ENCODE data around the gene PKNOX2. TPM values are rescaled to one million over a fixed set of nuclear protein-coding genes. Genes with fewer than 3 reads are reported as not detected.
A peak's percentile ranks its signal among the peaks of the same experiment; 100 is the strongest.

PKNOX2 gene
- polyA plus RNA-seq, 1 donor = 31.3 TPM

DNA sequence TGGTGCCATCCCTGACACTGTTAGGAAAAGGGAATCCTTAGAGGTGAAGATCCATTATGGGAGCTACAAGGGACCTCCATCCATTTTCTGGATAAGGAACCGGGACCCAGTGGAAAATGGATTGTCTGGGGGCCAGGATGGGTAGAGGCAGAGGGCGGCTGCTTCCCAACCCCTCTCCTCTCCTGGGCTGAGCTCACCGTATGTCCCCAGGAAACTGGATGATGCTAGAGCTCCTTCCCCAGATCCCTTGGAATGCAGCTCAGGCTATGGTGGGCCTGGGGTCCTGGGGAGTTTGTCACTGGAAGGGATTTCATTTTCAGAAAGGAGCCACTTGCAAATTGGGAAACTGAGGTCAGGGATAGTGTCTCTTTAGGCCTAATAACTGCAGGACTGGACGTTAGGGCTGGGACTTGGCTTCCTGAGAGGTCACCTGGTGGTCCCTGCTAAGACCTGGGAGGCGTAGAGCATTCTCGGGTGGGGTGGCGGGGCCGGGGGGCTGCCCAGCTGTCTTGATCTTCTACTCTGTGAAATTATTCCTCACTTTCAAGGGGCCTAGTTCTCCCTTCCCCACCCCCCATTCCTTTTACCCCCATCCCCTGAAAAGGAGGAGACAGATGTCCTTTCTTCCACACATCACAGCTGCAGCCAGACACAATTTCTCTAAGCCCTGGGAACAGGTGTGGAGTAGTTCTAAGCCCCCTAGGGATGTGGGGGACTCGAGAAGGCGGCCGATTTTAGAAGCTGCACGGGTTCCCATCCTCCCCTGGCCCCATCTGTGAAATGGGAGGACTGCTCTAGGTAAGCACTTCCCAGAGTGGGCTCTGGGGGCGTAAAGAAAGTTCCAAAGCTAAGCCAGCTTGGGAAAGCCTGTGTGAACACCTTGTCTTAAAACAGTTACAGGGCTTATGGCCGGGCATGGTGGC, 99.8 kb downstream of the PKNOX2 start:
- DNase-seq = no peak

DNA sequence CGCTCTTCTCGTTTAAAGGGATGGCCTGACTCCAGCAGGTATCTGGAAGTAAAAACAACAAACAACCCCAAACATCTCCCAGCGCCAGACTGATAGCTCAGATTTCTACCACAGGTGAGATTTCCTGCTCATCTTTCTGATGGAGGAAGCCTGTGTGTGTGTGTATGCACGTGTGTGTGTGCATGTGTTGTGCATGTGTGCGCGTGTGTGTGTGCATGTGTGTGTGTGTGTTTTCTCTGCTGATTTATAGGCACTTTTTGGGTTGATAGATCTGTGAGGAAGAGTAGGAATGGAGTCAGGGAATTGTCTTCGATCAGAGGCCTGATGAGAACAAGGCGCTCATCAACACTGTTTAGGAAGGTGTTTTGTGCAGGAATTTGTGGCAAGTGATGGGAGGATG, 103.0 kb downstream of the PKNOX2 start:
- DNase-seq = no peak

DNA sequence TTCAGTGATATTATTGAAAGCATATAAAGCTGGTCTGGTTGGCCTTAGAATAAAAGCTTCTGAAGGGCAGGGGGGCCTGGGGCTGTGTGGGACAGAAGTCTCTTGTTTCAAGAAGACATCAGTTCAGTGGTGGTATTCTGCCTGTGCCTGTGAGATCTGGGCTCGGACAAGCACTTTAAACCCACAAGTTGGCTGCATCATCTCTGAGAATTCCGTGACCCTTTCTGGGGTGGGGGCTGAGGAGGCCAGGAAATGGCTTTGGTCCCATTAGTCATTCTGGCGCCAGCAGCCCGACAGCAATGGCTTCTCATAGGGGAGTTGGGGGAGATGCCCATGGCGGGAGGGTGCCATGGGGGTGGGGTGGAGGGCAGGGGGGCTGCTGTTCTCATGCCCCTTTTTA, 104.1 kb downstream of the PKNOX2 start:
- no peak for DNase-seq

GRCh38 chr11:125270106-125270505, 105.6 kb downstream of the PKNOX2 start:
- no peak for DNase-seq

DNA sequence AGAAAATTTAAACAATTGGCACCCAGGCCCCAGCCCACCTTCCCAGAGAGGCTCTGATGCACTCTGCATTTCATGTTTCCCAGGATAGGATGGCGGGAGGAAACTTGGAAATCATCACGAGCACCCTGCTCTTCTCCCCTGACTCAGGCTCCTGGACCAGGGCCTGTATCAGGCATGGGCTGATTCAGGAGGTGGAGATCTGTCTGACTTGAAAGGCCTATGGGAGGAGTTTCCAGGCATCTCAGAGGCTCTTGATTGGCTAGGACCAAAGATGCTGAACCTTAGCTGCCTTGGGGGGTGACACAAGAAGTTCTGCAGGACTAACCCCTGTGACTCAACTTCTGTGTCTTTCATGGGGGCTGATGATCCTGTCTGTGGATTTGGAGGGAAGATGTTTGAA, 106.2 kb downstream of the PKNOX2 start:
- no peak for DNase-seq

DNA sequence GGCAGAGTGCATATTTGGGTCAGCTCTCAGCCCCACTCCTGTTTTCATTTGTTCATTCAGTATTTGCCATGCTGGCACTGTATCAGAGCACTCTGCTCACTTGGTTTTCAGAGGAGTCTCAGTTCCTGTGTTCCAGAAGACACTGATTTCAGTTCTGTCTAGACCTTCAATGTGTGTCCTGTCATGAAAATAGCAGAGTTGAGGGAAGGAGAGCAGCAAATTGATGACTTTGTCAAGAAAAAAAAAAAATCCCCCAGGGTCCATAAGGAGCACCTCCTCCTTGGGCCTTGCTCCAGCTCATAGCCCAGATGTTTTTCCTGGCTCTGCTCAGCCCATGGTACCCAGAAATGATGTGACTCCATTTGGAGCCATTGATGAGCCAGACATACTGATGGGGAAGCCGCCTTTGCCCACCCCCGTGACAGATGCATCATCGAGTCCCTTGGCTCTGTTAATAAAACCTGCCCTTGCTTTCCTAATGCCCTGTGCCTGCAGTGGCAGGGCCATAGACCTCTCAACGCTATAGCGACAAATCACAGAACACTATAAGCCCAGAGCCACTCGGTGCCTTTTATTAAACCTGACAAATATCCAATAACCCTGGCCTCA, 107.0 kb downstream of the PKNOX2 start:
- DNase-seq = no peak

DNA sequence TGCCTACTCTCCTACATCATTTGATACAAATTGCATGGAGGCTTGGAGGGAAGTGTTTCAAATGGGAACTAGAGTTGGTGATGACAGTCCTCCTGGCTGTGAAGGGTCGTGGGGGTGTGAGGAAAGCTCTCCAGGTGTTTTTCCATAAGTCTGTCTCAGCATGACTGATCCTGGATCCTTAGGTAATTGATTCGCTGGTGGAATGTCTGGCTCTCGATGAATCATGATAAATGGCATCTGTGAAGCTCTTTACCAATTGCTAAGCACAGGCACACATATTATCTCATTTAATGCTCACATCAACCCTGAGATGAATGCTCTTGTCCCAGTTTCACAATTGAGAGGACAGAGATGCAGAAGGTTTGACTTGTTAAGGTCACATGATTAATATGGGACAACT, 107.5 kb downstream of the PKNOX2 start:
- DNase-seq = no peak

DNA sequence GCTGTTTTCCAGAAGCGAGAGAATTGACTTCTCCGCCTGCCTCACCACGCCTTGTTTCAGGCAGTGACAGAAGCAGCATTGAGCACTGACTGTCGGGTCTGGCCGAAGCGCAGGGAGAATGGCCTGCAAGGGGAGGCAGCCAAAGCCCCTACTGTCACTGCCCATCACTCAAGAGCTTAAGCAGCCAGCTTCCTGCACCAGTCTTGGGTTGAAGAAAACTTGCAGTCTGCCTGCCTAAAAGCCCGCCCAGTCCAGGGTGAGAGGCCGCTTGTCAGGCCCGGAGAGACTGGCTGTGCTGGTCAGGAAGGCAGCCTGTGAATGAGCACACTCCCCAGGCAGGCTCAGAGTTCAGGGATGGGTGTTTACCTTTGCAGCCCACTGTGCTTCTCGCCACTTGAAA, 108.3 kb downstream of the PKNOX2 start:
- DNase-seq = no peak

DNA sequence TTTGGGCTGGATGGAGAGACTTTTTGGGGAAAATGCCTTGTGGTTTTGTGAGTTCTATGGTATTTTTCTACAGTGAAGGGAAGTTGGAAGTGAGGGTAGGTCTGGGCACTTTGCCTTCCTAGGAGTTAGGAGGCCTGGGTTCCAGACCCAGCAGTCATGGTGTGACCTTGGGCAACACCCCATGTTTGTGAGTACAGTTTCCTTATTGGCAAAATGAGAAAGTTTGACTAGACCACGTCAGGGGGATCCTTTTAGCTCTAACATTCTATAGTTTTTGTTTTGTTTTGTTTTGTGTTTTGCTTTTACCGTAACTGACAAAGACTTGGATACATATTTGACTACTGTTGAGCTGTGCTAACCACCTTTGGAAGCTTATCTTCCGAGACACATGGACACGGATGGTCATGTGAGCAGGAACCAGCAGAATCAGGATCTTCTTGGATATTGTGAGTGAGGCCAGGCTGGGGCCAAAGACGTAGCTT, 109.0 kb downstream of the PKNOX2 start:
- no peak for DNase-seq

DNA sequence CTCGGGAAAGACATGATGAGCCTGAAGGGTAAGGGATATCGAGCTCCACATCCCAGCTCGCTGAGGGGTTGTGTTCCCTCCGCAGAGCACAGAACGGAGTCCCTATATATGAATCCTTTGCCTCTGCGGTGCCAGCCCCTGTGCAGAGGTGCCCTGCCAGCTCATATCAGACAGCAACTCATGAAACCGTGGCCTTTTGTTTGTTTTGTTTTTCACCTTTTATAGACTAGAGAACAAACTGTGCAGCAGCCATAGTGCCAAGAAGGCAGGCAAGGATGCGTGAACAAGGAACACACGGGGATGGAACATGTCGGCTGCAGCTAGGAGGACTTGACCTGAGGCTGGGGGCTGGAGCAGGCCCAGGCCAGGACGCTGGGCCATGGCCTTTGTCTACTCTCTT, 109.8 kb downstream of the PKNOX2 start:
- no peak for DNase-seq

DNA sequence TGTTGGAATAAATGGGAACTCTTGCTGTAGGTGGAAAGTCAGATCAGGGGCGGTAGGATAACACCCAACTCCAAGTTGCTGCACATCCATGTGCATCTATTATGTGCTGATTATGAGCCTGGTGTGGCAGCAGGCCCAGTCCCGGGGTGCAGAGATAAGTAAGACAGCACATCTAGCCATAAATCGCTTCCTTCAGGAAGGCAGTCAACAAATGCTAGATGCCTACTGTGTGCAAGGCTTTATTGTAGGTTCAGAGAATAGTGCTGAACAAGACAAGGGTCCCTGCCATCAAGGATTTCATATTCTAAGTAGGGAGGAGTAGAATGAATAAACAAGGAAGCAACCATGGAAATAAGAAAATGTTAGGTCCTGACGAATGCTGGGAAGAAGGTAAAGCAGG, 110.2 kb downstream of the PKNOX2 start:
- no peak for DNase-seq

- no peak for DNase-seq
These were observed 111.5 kb downstream of the PKNOX2 start for GRCh38 chr11:125275905-125276618.

GRCh38 chr11:125276619-125276976, 112.0 kb downstream of the PKNOX2 start:
- no peak for DNase-seq

GRCh38 chr11:125279676-125280418, 115.3 kb downstream of the PKNOX2 start:
- DNase-seq = no peak

DNA sequence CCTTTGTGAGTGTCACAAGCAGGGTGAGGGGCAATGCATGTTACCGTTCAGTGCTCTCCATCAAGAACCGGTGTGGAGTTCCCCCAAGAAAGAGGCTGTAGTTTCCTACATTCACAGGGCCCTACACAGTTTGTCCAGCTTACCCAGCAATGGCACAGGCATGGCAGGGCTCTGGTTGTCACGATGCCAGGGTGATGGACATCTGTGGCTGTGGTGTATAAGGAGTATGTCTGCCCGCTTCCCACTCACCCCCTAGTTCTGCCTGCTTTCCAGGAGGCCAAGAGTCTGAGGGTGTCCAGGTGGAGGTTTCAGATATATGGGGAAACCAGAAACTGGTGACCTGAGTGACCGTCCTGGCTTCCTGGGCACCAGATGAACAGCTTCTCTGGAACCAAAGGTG, 116.1 kb downstream of the PKNOX2 start:
- DNase-seq = no peak

GRCh38 chr11:125281831-125282595, 117.5 kb downstream of the PKNOX2 start:
- no peak for DNase-seq

- DNase-seq = no peak
These were observed 118.0 kb downstream of the PKNOX2 start for GRCh38 chr11:125282596-125282914.

GRCh38 chr11:125284245-125284850, 119.8 kb downstream of the PKNOX2 start:
- DNase-seq = no peak

GRCh38 chr11:125285844-125286243, 121.3 kb downstream of the PKNOX2 start:
- DNase-seq = no peak

- no peak for DNase-seq
These were observed 121.9 kb downstream of the PKNOX2 start for GRCh38 chr11:125286486-125286885.

GRCh38 chr11:125287491-125288210, 123.1 kb downstream of the PKNOX2 start:
- peak; percentile 91 for DNase-seq
